Upper lobe of left lung (tissue), 6 donors: ENCODE data around the gene C2orf76. TPM values are rescaled to one million over a fixed set of nuclear protein-coding genes. Genes with fewer than 3 reads are reported as not detected.

Experiments
- ATAC-seq, 2 donors: fragments of 200-7000 bp; cut with Tn5 transposase; one replicate each; pipeline ENCODE4 v1.9.1; 2022; ENCODE audit warnings: mild to moderate bottlenecking in 2 of 2, moderate library complexity in 2 of 2; ENCODE audit not compliant: low FRiP score in 2 of 2
- DNase-seq, 2 donors: peaks; one replicate each; pipeline ENCODE4 v3.0.0-alpha.2; 2019 to 2020
- H3K27ac ChIP-seq, 4 donors: fragments of 200-600 bp; sonication (generic); one replicate each; pipeline ENCODE4 v1.5.1; 2016 to 2019
- H3K27me3 ChIP-seq, 4 donors: fragments of 200-600 bp; sonication (generic); one replicate each; pipeline ENCODE4 v1.5.1; 2017 to 2019
- H3K36me3 ChIP-seq, 4 donors: fragments of 200-600 bp; sonication (generic); one replicate each; pipeline ENCODE4 v1.5.1; 2016 to 2019
- H3K4me1 ChIP-seq, 4 donors: fragments of 200-600 bp; sonication (generic); one replicate each; pipeline ENCODE4 v1.5.1; 2018 to 2019
- H3K4me3 ChIP-seq, 4 donors: fragments of 200-600 bp; sonication (generic); one replicate each; pipeline ENCODE4 v1.5.1; 2017 to 2019; ENCODE audit warnings: mild to moderate bottlenecking in 2 of 4, moderate library complexity in 1 of 4
- H3K9me3 ChIP-seq, 4 donors: fragments of 200-600 bp; sonication (generic); one replicate each; pipeline ENCODE4 v1.5.1; 2018 to 2019
- CTCF ChIP-seq, 6 experiments: fragments of 450-650 bp in 4 of 6; fragments of 200-600 bp in 2 of 6; sonication (generic) in 2 of 6; IDR thresholded peaks; one replicate each; pipeline ENCODE4 v1.5.1; 2016 to 2019; ENCODE audit warnings: antibody characterized with exemption in 6 of 6
- EP300 ChIP-seq, 4 donors: sonication (generic); formaldehyde crosslinking; IDR thresholded peaks; one replicate each; pipeline ENCODE4 v1.5.1; 2017; ENCODE audit warnings: antibody characterized with exemption in 4 of 4, control low read depth in 2 of 4
- POLR2A ChIP-seq, 4 donors: fragments of 450-650 bp; IDR thresholded peaks; one replicate each; pipeline ENCODE4 v1.5.1; 2016 to 2017; ENCODE audit warnings: antibody characterized with exemption in 4 of 4, mild to moderate bottlenecking in 2 of 4
- POLR2AphosphoS5 ChIP-seq, 2 donors: sonication (generic); formaldehyde crosslinking; IDR thresholded peaks; one replicate each; pipeline ENCODE4 v1.5.1; 2017; ENCODE audit warnings: antibody characterized with exemption in 2 of 2
- WGBS, 2 donors: methylation state at CpG; one replicate each; pipeline ENCODE4 v1.1.5; 2017 to 2018; 5-methylcytosine and 5-hydroxymethylcytosine counted together
- total RNA-seq, 6 donors: library from RNA; depleted of rRNA in 4 of 6; stranded (reverse); fragments of >200 nt in 4 of 6; gene quantifications; one replicate each; pipeline versions ENCODE4 v1.1.0 to v1.2.1, GENCODE V29; 2016 to 2021
- donor health status: DM: no; HTN: no; CAD: no; lungs with moderate emphysema.
- donor health status: DM: no; HTN: yes; CAD: no; lungs with severe emphysema.

The C2orf76 gene
- total RNA-seq, 6 donors from 2014 or later, result 3.3 to 14.7 (median 6.2) TPM; not detected in 1

GRCh38 chr2:119311371-119311770 is 55.3 kb downstream of the C2orf76 start:
- Histone ChIP-seq H3K36me3 (peaks cover 0 to 7% (median 0%) of the 10 kb centered on the region in 4 donors), H3K4me3 (no peak overlapping the region), H3K27me3 (no peaks in the 10 kb centered on the region), H3K27ac (no peak overlapping the region), H3K4me1 (no peaks in the 10 kb centered on the region), H3K9me3 (no peaks in the 10 kb centered on the region)
- ATAC-seq (no peak), DNase-seq (no peak)
- 88 to 90% methylated on average over 5 of the region's 5 CpGs for WGBS, 2 donors
- TF ChIP-seq CTCF (IDR thresholded peaks at IDR 0.05) (no peak), POLR2AphosphoS5 (IDR thresholded peaks at IDR 0.05) (no peak), POLR2A (IDR thresholded peaks at IDR 0.05) (no peak), EP300 (IDR thresholded peaks at IDR 0.05) (no peak)

GRCh38 chr2:119308793-119309330 is 57.8 kb downstream of the C2orf76 start:
- TF ChIP-seq EP300 (IDR thresholded peaks at IDR 0.05), result no peak
- TF ChIP-seq POLR2AphosphoS5 (IDR thresholded peaks at IDR 0.05), result no peak
- no peak for TF ChIP-seq POLR2A (IDR thresholded peaks at IDR 0.05)
- TF ChIP-seq CTCF (IDR thresholded peaks at IDR 0.05), result no peak
- no peaks in the 10 kb centered on the region for H3K27me3 ChIP-seq

GRCh38 chr2:119307419-119308140 is 59.1 kb downstream of the C2orf76 start:
- WGBS, 2 donors, result 88 to 92% methylated on average over 7 of the region's 7 CpGs
- peaks cover 0 to 7% (median 0%) of the 10 kb centered on the region in 4 donors for H3K36me3 ChIP-seq
- H3K4me1 ChIP-seq, result no peaks in the 10 kb centered on the region
- DNase-seq (no peak), ATAC-seq (no peak)
- H3K9me3 ChIP-seq, result no peaks in the 10 kb centered on the region
- H3K4me3 ChIP-seq, result no peak overlapping the region
- no peak for TF ChIP-seq CTCF (IDR thresholded peaks at IDR 0.05)
- TF ChIP-seq POLR2A (IDR thresholded peaks at IDR 0.05), result no peak
- no peak for TF ChIP-seq EP300 (IDR thresholded peaks at IDR 0.05)
- no peak for TF ChIP-seq POLR2AphosphoS5 (IDR thresholded peaks at IDR 0.05)
- H3K27ac ChIP-seq, result no peak overlapping the region
- no peaks in the 10 kb centered on the region for H3K27me3 ChIP-seq

More at GRCh38 chr2:119308793-119309330, 57.8 kb downstream of the C2orf76 start:
- no peak for ATAC-seq
- Histone ChIP-seq H3K9me3 (no peaks in the 10 kb centered on the region), H3K4me1 (no peaks in the 10 kb centered on the region), H3K36me3 (peaks cover 0 to 7% (median 0%) of the 10 kb centered on the region in 4 donors), H3K27ac (no peak overlapping the region), H3K4me3 (no peak overlapping the region)
- 94 to 96% methylated on average over 4 of the region's 4 CpGs for WGBS, 2 donors
- DNase-seq, result no peak

GRCh38 chr2:119306196-119306590 is 60.4 kb downstream of the C2orf76 start:
- Histone ChIP-seq H3K4me1 (no peaks in the 10 kb centered on the region), H3K9me3 (no peaks in the 10 kb centered on the region), H3K4me3 (no peak overlapping the region), H3K27me3 (no peaks in the 10 kb centered on the region), H3K36me3 (peaks cover 0 to 5% (median 0%) of the 10 kb centered on the region in 4 donors), H3K27ac (no peak overlapping the region)
- no peak for TF ChIP-seq POLR2A (IDR thresholded peaks at IDR 0.05)
- no peak for TF ChIP-seq POLR2AphosphoS5 (IDR thresholded peaks at IDR 0.05)
- no peak for TF ChIP-seq EP300 (IDR thresholded peaks at IDR 0.05)
- no peak for TF ChIP-seq CTCF (IDR thresholded peaks at IDR 0.05)
- no peak for DNase-seq
- 78 to 88% methylated on average over 10 of the region's 10 CpGs for WGBS, 2 donors
- ATAC-seq, result no peak
